ENCODE data around the gene KCNK7.

KCNK7 gene

GRCh38 chr11:65554057-65554818 is 41.4 kb downstream of the KCNK7 start:
- no peak for DNase-seq

DNA sequence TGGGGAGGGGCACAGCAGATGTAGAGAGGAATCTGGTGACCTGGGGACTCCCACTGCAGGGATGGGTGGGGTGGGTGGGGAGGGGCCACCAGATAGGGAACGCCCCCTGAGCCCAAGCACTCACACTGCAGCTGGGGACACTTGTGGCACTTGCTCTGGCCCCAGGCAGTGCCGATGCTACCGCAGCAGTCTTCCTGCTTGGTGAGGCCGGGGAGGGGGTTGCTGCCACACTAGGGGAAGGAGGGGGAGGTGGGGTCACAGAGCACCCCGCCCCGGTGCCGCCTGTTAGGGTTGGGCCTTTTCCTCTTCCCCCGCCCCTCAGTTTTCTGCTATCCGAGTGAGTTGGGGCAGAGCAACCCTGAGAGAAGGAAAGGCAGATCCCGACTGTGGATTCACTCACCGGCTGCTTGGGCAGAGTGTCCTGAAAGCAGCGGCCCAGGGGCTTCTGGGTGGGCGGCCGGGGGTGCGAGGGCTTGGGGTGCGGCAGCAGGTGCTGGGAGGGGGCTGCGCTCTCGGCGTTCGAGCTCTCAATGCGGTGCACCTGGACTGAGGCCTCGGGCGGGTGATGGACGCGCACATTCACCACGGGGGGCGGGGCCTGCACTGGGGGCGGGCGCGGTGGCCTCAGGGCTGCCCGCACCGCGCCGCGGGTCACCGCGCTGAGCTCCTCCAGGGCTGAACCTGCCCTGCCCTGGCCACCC is 42.1 kb downstream of the KCNK7 start:
- peak; percentile 56 to 68 for DNase-seq

- no peak for DNase-seq
Observed at GRCh38 chr11:65552388-65552951, 43.1 kb downstream of the KCNK7 start.

- peak; percentile 46 to 51 for DNase-seq
Observed at GRCh38 chr11:65551572-65552387, 43.8 kb downstream of the KCNK7 start.

- no peak for DNase-seq
Observed at GRCh38 chr11:65549096-65549495, 46.5 kb downstream of the KCNK7 start.

DNA sequence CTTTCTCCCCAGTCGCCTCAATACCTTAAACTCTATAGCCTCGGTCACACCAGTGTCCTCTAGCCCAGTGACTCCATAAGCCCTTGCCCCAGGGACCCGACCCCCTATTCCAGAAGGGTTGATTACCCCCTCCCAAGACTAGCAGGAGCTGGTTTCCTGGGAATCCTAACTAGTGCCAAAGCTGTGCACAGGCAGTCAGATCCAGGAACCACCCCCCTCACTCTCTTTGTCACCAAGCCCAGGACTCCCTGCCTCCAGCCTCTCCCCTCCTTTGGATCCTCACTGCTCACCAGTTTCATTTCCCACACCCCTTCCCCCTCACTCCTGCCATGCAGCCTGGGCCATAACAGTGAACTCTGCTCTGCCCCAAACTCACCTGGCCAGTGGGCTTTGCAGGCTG is 47.2 kb downstream of the KCNK7 start:
- DNase-seq, result no peak

GRCh38 chr11:65547446-65548125 is 48.0 kb downstream of the KCNK7 start:
- no peak for DNase-seq

DNA sequence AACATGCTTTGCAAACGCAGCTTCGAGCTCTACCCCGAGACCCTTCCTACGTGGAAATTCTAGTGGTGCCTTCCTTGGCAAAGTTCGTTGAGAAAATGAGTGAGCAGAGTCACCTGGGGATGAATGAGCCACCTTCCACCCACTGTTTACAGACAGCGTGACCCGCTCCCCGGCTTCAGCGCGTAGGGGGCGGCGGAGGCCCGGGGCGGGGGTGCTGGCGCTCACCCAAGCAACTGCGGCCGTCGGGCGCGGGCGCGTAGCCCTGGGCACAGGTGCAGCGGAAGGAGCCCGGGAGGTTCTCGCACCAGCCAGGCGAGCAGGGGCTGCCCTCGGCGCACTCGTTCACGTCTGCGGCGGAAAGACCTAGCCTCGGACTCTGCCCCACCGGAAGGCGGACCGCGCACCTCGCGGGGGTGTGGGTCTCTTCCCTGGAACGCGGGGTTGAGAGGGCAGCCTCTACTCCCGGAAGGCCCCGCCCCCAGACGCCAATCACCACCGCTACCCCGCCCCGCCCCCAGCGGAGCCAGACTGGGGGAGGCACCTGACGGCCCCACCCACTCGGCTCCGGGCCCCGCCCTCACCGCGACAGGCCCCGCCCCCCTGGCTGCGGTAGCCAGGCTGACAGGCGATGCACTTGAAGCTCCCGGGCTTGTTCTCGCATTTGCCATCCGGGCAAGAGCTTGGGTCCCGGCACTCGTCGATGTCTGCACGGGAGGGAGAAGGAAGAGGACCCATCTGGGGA is 49.2 kb downstream of the KCNK7 start:
- peak; percentile 97 to 100 for DNase-seq

- DNase-seq, result no peak
Observed at GRCh38 chr11:65545853-65546216, 49.8 kb downstream of the KCNK7 start.
